ENCODE results near the gene PGM2L1.

DNA sequence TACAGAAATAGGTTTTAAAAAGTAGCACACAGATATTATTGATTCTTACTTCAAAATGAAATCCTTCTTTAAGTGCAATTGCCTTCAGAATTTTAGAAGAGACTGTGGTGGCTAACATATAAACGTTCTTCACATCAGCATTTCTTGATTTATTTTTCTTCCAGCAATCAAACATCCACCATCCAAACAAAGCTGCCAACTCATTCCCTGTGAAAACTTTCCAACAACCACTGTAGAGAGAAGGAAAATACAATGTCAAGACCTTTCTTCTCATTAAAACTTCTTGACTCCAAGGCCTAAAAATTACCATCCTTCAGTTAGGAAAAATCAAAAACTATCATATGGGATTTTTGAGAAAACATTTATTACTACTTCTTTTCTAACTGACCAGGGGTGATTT is 52.8 kb downstream of the PGM2L1 start:
- TF ChIP-seq, protein P1, sequence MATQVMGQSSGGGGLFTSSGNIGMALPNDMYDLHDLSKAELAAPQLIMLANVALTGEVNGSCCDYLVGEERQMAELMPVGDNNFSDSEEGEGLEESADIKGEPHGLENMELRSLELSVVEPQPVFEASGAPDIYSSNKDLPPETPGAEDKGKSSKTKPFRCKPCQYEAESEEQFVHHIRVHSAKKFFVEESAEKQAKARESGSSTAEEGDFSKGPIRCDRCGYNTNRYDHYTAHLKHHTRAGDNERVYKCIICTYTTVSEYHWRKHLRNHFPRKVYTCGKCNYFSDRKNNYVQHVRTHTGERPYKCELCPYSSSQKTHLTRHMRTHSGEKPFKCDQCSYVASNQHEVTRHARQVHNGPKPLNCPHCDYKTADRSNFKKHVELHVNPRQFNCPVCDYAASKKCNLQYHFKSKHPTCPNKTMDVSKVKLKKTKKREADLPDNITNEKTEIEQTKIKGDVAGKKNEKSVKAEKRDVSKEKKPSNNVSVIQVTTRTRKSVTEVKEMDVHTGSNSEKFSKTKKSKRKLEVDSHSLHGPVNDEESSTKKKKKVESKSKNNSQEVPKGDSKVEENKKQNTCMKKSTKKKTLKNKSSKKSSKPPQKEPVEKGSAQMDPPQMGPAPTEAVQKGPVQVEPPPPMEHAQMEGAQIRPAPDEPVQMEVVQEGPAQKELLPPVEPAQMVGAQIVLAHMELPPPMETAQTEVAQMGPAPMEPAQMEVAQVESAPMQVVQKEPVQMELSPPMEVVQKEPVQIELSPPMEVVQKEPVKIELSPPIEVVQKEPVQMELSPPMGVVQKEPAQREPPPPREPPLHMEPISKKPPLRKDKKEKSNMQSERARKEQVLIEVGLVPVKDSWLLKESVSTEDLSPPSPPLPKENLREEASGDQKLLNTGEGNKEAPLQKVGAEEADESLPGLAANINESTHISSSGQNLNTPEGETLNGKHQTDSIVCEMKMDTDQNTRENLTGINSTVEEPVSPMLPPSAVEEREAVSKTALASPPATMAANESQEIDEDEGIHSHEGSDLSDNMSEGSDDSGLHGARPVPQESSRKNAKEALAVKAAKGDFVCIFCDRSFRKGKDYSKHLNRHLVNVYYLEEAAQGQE (IDR thresholded peaks at IDR 0.05; ENCODE audit: insufficient read depth in 1 of 2, low read depth in 2 of 2, low read length in 2 of 2), result no peak
- TF ChIP-seq POLR2AphosphoS5 (IDR thresholded peaks at IDR 0.05; ENCODE audit: low read depth, low read length) (no peak), TAF1 (IDR thresholded peaks at IDR 0.05; ENCODE audit: borderline replicate concordance, insufficient read depth, low read length) (no peak), SIN3A (IDR thresholded peaks at IDR 0.05; ENCODE audit: borderline replicate concordance, insufficient read depth, low read length) (no peak)
